Psoas muscle (tissue), 8 donors: ENCODE results near the gene ALKBH5. TPM values are rescaled to one million over a fixed set of nuclear protein-coding genes. Genes with fewer than 3 reads are reported as not detected.
"Not testable (repeated sequence)": the region's sequence is repeated elsewhere in the genome, so short reads cannot be mapped to it uniquely, and the experiment has no call there.

Source experiments
- ATAC-seq, 4 donors: fragments of 200-7000 bp; cut with Tn5 transposase; one replicate each; pipeline ENCODE4 v1.9.1; 2020; ENCODE audit warnings: moderate library complexity in 3 of 4, mild to moderate bottlenecking in 2 of 4
- DNase-seq, 2 donors: peaks; one replicate each; pipeline ENCODE4 v3.0.0-alpha.2; 2020
- H3K27ac ChIP-seq: fragments of 200-600 bp; one replicate; pipeline ENCODE4 v1.8.0; 2022
- H3K27me3 ChIP-seq, 3 donors: fragments of 200-600 bp in 1 of 3; one replicate each; pipeline versions ENCODE4 v1.6.1 to v1.8.0; 2013 to 2022; ENCODE audit warnings: low read length in 2 of 3, mild to moderate bottlenecking in 2 of 3, moderate library complexity in 1 of 3; ENCODE audit not compliant: insufficient read depth in 3 of 3
- H3K36me3 ChIP-seq, 2 donors: fragments of 200-600 bp in 1 of 2; one replicate each; pipeline versions ENCODE4 v1.6.1 to v1.8.0; 2013 to 2022; ENCODE audit warnings: low read depth in 1 of 2, mild to moderate bottlenecking in 1 of 2, moderate library complexity in 1 of 2; ENCODE audit not compliant: insufficient read depth in 1 of 2
- H3K4me1 ChIP-seq: fragments of 200-600 bp; one replicate; pipeline ENCODE4 v1.8.0; 2022
- H3K4me3 ChIP-seq: fragments of 200-600 bp; one replicate; pipeline ENCODE4 v1.8.0; 2022; ENCODE audit warnings: mild to moderate bottlenecking
- H3K9me3 ChIP-seq: fragments of 200-600 bp; one replicate; pipeline ENCODE4 v1.8.0; 2022
- CTCF ChIP-seq: fragments of 200-600 bp; IDR thresholded peaks from one replicate; pipeline ENCODE4 v1.8.0; 2022; ENCODE audit warnings: antibody characterized with exemption
- WGBS, 3 donors: extraction: QIAGEN DNeasy Blood & Tissue Kit; methylation state at CpG; one replicate each; pipeline versions ENCODE4 v1.1.6 to v1.1.7; 2013; 5-methylcytosine and 5-hydroxymethylcytosine counted together
- intact Hi-C, 2 donors: fragments of 100-400 bp; cut with DNase I; formaldehyde crosslinking; loops; one replicate each; pipeline versions ENCODE4 v1.11.0 to v1.14.2; 2022
- polyA plus RNA-seq, 3 donors: library from polyadenylated mRNA; stranded (reverse); fragments of 200-250 nt; gene quantifications; one replicate each; pipeline ENCODE4 v1.2.3, GENCODE V29; 2013
- total RNA-seq, 4 donors: library from RNA; stranded (reverse); fragmentation: NEBNext Ultra II Directional in 2 of 4; extraction: Animal tissue kit (Norgen Biotek cat#: 25700) in 2 of 4; gene quantifications; one replicate each; pipeline versions ENCODE4 v1.2.1 to v1.2.4, GENCODE V29; 2021 to 2023
- donor health status: healthy with polysubstance abuse.
- donor health status: DM: no; HTN: no; CAD: no; lungs with moderate emphysema.
- donor health status: Bipolar disorder and iron deficiency.
- donor health status: healthy.
- donor health status: DM: yes; HTN: yes; CAD: no.
- donor health status: DM: no; HTN: no; CAD: no.
- donor health status: DM: no; HTN: no; CAD: no.
- donor health status: DM: yes; HTN: yes; CAD: no.

ALKBH5 gene
- total and polyA plus RNA-seq, 7 donors = 91.7 to 235 (median 206) TPM

GRCh38 chr17:18208092-18208491 is 24.5 kb downstream of the ALKBH5 start:
- ATAC-seq (no peak), DNase-seq (no peak)
- Histone ChIP-seq H3K4me1 (no peaks in the 10 kb centered on the region), H3K9me3 (no peaks in the 10 kb centered on the region), H3K27me3 (no peaks in the 10 kb centered on the region), H3K36me3 (peaks cover 2 to 76% of the 10 kb centered on the region in 2 donors), H3K27ac (no peak overlapping the region), H3K4me3 (no peak overlapping the region)
- 84 to 90% (median 88%) methylated on average over 19 of the region's 19 CpGs for WGBS, 3 donors
- intact Hi-C loops = no loop called here
- TF ChIP-seq CTCF = no peak

- Histone ChIP-seq H3K27me3 (no peaks in the 10 kb centered on the region), H3K27ac (no peak overlapping the region), H3K4me3 (no peak overlapping the region), H3K36me3 (peaks cover 0 to 26% of the 10 kb centered on the region in 2 donors), H3K9me3 (no peaks in the 10 kb centered on the region), H3K4me1 (peaks cover 4% of the 10 kb centered on the region)
- no peak for ATAC-seq
- DNase-seq = no peak
- no peak for TF ChIP-seq CTCF
- 53 to 66% (median 60%) methylated on average over 7 of the region's 7 CpGs for WGBS, 3 donors
- intact Hi-C loops = loop anchor here in 1 of 2 donors (10.0 kb wide), 1 partner anchor 69 kb away; no protein-coding TSS in a partner anchor
These were observed 30.1 kb downstream of the ALKBH5 start for GRCh38 chr17:18213666-18214270.

GRCh38 chr17:18216906-18217305 is 33.3 kb downstream of the ALKBH5 start:
- not testable (repeated sequence) for H3K36me3 ChIP-seq, H3K27ac ChIP-seq, H3K9me3 ChIP-seq, ATAC-seq, DNase-seq, H3K4me1 ChIP-seq, H3K27me3 ChIP-seq, H3K4me3 ChIP-seq
- 56 to 70% (median 59%) methylated on average over 11 of the region's 11 CpGs for WGBS, 3 donors
- intact Hi-C loops = loop anchor here (5.0 to 10.0 kb wide), 2 partner anchors 72 to 75 kb away; no protein-coding TSS in a partner anchor

GRCh38 chr17:18217412-18218015 is 33.9 kb downstream of the ALKBH5 start:
- ATAC-seq (peak; percentile 91 to 94 (median 92)), DNase-seq (peak; percentile 77 to 89)
- TF ChIP-seq CTCF = peak; percentile 93
- no peak overlapping the region for H3K4me3 ChIP-seq
- 7 to 16% (median 12%) methylated on average over 5 to 6 of the region's 6 CpGs for WGBS, 3 donors
- no peaks in the 10 kb centered on the region for H3K36me3 ChIP-seq
- H3K27me3 ChIP-seq = no peaks in the 10 kb centered on the region
- intact Hi-C loops = loop anchor here (5.0 to 10.0 kb wide), 2 partner anchors 73 to 75 kb away; no protein-coding TSS in a partner anchor
- no peak overlapping the region for H3K27ac ChIP-seq
- no peaks in the 10 kb centered on the region for H3K9me3 ChIP-seq
- peaks cover 6% of the 10 kb centered on the region for H3K4me1 ChIP-seq

GRCh38 chr17:18218756-18219415 is 35.3 kb downstream of the ALKBH5 start:
- intact Hi-C loops = loop anchor here (5.0 to 10.0 kb wide), 2 partner anchors 74 to 77 kb away; no protein-coding TSS in a partner anchor
- DNase-seq (peak in 1 of 2 donors; percentile 69), ATAC-seq (peak in 2 of 4 donors; percentile 3 to 21)
- Histone ChIP-seq H3K4me3 (no peak overlapping the region), H3K27me3 (no peaks in the 10 kb centered on the region), H3K36me3 (no peaks in the 10 kb centered on the region), H3K27ac (no peak overlapping the region), H3K4me1 (peaks cover 6% of the 10 kb centered on the region), H3K9me3 (no peaks in the 10 kb centered on the region)
- 42 to 61% (median 52%) methylated on average over 4 of the region's 4 CpGs for WGBS, 3 donors
- no peak for TF ChIP-seq CTCF
